HG02938 (cell line): Measurements from ENCODE around the gene ARHGEF6.

ENCODE experiments used
- ATAC-seq: cut with Tn5 transposase; IDR thresholded peaks from one replicate; pipeline ENCODE4 v1.9.1; 2021; ENCODE audit warnings: mild to moderate bottlenecking, moderate library complexity; ENCODE audit not compliant: unreplicated experiment

Gene ARHGEF6

DNA sequence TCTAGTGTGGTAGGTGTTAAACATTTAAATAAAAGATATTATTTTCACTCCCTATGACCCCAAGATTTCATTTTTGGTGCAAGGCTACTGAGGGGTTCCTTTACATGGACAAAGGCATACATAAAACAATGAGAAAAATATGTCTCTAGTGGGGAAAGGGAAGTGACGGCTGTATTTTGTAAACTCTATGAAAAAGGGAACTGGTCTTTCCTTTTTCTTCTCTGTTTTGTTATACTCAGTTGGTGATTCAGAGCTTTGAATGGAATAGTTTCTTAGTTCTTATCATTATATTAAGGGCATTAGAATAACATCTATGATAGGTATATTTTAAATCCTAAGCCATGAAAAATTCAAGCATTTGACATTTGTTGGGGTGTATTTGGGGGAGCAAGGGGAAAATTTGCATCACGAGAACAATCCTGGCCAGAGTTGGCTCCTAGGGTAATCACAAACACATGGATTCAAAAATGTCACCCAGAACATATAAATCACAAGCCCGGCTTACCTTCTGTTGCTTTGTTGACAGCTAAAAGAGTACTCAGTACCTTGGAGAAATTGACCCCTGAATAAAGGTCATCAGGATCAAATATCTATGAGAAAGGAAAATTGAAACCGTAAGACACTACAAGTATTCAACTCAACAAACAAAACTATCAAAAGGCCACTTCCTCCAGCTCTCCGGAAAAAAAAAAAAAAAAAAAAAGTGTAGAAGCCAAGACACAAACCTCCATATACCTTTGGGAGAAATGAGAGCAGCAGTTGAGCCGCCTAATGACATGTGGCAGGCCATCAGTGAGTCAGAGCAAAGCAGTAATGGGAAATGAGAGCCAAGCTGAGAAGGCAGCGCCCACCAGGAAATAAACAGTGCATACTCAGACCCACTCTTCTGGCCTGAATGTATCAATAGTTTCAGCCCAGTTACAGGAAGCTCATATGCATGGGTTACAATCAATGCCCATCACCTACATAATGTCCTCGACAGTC is 33.4 kb downstream of the ARHGEF6 start:
- no peak for ATAC-seq

DNA sequence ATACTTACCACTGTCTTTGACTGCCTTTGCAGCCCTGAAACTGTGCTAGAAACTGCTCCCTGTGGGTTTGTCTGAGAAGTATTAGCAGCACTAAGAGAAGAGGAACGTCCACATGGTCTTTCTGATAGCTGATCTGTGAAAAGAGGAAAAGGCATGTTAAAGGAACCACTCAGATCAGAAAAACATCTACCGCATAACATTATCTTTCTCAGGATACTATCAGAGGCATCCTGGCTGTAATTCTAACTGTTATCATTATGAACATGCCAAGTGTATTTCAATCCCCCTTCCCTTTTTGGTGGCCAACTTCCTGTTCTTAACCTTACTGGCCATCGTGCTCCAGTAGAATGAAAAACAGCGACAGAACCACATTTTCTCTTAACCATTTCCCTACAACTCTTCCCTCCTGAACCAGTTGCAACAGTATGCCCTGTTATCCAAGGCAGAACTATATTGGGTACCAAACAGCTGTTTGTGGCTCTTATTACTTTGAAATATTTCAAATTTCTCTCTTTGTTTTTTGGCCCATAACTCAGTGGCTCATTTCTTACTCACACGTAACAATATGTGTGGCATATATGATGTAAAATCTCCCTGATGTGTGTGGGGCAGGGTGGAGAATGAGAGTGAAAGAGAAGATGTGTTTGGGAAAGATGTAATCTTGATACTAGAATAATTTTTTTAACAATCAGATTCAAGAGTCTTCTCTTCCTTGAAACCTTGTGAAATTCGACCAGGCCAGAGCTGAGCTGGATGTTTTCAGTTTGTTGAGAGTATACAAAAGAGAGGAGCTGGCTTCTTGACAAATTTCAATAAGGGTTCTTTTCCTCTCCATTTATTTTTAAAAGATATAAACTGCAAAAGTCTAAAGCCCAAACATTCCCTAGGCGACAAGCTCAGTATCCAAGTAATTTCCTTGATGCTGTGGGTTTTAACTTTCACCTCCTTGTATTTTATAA is 35.2 kb downstream of the ARHGEF6 start:
- no peak for ATAC-seq

DNA sequence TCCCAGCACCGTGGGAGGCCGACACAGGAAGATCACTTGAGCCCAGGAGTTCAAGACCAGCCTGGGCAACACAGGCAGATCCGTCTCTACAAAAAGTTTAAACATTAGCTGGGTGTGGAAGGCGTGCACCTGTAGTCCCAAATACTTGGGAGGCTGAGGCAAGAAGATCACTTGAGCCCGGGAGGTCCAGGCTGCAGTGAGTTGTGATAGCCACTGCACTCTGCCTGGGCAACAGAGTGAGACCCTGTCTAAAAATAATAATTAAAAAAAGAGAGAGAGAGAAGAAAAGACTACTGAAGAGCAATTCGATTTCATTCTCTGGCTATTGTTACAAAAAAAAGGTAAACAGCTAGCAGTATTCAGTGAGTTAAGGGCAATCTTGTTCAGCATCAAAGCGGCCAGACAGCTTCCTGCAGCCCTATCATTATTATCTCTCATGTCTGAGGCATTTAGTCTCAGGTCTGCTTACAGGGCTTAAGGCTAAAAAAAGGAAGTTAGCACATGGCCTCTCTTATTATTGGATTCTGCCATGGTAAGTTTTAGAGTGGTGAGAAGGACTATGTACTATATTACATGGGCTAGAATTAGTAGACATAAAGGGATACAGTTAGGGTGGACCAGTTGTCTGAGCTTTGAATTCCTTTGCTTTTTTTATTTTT is 37.9 kb downstream of the ARHGEF6 start:
- no peak for ATAC-seq

DNA sequence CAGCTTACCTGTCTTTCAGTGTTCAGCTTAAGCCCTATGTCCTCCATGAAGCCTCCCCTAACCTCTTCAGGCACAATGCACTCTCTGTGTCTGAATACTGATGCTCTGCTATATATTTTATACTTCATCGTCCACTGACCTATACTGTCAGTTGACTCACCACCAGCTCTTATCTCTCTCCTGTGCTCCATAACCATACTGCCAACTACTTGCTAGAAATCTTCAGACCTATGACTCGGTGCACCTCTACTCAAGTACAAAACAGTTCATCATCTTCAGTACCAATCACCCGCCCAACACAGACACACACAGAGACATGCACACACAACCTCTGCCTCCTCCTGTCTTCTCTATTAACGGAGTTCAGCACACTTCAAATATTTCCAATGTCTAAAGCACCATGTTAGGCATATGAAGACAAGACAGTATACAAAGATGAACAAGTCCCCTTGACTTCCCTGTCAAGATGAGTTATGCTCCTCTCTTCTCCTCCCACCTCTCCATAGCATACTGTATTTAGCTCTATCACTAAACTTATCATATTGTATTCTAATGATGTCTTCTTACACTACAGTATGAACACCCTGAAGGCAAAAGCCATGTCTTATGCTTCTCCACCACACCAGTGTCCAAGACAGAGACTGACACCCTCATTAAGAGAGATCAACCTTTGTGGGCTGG is 42.5 kb downstream of the ARHGEF6 start:
- no peak for ATAC-seq

DNA sequence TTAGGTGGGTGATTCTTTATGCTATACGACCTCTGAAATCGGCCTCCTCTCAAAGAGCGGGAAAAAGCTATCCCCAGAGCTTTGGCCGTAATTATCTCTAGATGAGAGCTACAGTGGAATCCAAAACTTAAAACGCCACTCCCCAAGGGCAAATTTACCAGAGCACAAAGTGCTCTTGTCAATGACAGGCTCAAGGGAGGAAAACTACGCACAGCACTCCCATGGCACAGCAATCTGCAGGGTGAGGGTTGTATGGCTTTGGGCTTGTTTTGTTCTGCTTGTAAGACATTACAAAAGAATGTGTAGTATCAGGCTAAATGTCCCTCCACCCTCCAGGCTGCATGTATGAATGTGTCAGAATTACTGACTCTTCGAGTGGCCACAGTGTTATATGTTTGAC is 44.0 kb downstream of the ARHGEF6 start:
- no peak for ATAC-seq

DNA sequence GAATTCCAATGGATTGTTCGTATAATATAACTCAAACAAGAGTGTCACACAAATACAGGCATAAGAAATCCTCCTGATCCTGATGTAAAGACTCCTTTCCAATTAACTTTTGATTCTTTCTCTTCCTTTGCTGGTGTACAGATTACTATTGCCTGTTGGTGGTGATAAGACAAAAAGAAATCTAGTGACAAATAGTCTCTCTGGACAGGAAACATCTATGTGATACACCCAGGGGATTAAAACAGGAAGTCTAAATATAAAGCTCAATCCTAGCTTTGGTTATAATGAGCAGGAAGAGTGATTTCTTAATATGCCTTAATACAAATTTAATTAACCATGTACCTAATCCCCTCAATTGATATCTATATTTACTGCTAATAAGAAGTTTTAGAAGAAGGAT is 45.1 kb downstream of the ARHGEF6 start:
- ATAC-seq = no peak

DNA sequence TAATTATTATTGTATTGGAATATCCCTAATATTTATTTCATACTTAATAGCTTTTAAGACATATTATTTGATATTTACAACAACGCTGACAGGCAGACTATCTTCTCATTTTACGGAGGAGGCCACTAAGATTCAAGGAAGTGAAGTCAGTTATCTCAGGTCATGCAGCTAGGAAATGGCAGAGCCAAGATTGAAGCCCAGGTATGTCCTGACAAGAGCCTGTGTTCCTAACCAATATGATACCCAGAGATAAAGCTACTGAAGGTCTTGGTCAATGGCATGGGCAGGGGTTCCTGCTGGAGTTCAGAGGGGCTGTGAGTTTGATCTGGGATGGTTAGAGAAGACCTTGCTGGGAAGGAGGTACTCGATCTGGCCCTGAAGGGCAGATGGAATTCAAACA is 47.1 kb downstream of the ARHGEF6 start:
- no peak for ATAC-seq

DNA sequence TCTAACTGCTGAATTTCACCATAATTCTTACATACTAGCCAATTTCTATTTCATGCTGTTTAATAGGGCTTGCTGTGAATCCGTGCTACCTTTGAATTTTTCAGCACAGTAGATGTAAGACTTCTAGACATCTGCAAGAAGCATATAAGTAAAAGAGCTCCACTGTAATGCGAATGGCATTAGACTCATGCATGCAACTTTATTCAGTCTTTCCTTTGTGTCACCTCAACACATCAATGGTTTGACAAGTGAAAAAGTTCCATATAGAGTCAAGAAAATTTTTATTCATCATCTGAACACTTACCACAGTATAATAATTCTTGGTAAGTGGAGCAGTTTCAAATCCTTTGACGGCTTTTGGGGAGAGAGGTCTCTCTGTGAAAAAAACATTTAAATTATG is 48.9 kb downstream of the ARHGEF6 start:
- no peak for ATAC-seq

DNA sequence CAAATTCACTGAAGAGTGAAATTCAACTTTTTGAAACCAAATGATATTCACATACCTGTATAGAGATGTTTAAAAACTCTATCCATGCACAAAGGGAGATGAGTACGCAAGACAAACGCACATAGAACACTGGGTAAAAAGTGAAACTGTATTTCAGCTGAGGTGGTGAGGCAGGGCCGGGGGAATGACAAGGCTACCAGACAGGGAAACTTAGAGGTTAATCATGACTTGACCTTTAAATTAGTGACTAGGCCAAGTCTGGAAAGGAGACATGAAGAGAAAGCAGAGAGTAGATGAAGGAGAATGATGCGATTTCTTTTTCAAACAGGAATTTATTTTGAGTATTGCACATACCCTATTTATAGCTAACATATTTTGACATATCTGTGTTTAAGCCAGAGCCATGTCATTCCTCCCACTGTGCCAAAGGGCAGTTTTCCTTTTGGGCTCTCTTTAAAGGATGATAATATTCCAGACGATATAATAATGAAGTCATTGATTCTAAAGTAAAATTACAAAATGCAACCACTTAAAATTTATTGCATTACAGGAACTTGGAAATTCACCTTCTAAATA is 49.4 kb downstream of the ARHGEF6 start:
- ATAC-seq = no peak

DNA sequence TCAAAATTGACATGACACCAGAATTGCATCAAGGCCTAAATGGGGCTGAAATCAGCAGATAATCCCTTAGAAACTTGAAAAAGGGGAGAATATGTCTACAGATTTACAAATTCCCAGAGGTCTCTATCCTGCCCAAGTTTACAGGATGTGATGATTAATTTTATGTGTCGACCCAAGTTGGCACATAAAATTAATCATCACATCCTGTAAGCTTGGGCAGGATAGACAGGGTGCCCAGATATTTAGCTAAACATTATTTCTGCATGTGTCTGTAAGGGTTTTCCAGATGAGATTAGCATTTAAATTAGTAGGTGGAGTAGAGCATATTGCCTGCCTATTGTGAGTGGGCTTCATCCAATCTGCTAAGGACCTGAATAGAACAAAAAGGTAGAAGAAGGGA is 52.3 kb downstream of the ARHGEF6 start:
- no peak for ATAC-seq

DNA sequence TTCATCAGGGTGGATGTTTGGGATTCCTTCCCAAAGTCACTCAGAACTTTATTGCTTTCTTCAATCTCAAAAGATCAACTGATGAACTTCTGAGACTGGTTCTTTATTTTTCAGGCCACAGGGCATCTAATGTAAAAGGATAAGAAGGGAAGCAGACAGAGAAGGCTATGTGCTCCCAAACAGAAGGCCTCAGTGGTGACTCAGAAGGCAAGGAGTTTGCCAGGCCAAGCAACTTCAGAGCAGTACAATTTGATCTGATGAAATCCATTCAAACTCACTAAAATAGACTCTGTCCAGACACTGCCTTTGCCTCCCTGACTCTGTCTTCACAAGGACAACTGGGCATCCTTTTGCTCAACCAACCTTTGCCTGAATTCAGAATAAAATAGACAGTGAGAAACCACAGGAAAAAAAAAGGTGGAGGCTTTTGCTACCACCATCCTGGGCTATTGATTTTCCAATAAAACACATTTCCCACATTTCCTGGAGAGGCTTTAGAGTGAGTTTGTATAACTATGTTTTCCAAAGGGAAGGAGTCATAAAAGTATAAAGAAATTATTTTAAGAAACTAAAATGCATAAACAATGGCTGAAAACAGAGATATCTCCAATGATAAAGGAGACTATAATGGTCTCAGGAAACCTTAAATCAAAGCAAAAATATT is 55.2 kb downstream of the ARHGEF6 start:
- no peak for ATAC-seq

DNA sequence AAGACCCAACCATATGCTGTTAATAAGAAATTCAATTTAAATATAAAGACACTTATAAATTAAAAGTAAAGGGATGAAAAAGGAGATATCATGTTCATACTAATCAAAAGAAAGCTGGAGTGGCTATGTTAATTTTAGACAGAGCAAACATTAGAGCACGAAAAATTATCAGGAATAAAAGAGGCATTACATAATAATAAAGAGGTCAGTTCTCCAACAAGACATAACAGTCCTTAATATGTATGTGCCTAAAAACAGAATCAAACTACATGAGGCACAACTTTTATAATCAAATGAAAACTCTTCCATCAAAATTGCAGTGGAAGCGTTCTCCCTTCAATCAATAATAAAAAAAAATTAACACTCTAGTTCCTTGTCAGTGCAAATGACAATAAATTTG is 62.6 kb downstream of the ARHGEF6 start:
- ATAC-seq = no peak

DNA sequence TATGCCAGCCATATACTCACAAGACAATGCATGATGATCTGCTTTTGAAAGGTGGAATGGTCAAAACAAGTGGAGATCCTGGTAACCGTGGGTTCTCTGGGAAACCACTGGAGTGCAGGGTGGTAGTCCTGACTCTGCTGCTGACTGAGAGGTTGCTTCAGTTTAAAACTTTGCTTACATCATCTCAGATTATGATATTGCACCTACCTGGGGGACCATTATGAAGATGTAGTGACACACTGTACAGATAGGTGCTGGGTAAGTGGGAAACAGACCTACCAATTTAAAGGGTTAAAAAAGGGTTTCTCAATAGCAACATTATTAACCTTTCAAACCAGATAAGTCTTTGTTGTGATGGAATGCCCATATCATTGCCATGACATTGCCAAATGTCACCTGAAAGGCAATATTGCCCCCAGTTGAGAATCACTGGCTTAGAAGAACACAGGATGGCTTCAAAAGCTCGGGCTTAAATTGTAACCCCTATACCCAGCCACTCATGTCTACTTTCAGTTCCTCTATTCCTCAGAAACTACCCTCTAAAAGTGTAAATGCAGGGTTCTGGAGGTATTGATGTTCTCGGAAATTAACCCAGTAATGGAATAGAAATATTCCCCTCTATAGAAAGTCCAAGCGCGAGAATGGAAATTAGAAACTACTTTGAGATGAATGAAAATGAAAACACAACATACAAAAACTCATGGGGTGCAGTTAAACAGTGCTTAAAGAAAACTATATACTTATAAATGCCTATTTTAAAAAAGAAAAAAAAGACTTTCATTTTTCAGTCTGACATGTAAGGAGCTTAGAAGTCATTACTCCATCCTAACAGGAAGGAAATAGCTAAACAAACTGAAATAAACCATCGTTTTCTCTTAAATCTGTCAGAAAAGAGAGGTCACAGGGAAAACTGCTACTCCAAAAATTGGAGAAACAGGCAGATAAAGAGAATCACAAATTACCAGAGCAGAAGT is 65.8 kb downstream of the ARHGEF6 start:
- peak; percentile 92 for ATAC-seq

DNA sequence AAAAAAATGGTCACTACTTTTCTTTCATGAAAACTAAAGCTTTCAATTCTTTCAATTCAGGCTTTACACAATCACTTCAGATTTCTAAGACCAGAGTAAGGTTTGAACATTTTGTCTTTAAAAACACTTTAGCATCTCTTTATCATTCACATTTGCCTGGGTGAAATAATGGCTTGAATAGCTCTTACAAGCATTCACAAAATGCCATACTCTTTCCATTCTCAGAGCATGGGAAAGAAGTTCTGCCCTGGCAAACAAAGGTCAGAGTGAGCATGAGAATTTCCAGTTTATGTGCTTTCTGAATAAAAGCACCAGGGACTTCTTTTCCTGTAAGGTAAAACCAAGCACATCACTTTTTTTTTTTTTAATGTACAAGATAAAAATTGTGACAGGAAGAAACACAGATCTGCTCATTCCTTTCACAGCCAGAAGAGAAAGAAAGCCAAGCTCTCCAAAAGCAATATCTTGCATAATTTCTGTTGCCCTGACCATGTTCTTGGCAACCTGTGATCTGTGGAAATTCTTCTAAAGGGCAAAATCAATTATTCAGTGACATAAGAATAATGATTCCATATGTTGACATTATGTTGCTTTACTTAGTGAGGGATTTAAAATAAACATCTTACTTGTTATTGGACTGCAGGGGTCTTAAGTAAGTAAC is 68.0 kb downstream of the ARHGEF6 start:
- no peak for ATAC-seq

DNA sequence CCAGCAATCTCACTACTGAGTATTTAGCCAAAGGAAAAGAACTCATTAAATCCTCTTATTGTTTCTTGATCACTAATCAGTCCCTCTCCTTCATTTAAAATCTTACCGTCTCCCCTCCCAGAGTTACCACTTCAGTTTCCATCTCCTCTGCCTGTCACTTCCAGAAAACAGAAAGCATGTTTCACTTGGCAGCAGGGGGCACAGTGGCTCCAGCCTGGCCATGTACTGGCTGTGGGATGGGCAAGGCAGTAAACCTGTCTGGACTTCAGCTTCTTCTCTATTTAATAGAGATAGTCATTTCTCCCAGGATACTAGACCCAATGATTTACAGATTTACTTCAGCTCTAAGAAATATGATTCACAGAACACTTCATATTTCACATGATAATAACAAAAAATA is 69.6 kb downstream of the ARHGEF6 start:
- ATAC-seq = no peak

DNA sequence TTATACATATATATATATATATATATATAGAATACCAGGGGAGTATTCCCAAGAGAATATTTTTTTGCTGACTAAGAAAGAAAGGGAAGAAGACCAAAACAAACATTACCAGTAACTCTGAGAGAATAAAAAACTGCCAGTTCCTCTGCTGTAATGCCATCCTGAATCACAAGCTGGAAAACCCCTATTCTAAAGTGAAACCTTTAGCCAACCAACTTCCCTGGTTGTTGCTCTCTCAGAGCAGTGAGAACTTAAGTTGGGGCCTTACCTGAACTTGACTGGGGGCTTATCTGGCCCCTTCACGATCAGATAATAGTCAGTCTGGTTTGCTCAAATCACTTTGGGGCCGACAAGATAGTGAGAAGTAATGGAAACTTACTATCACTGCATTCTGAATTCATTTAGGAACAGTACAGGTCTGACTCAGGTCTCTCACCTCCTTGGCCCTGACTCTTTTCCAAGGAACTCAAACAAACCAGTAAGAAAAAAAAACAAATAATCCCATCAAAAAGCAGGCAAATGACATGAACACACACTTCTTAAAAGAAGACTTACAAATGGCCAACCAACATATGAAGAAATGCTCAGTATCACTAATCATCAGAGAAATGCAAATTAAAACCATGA is 70.3 kb downstream of the ARHGEF6 start:
- ATAC-seq = no peak

DNA sequence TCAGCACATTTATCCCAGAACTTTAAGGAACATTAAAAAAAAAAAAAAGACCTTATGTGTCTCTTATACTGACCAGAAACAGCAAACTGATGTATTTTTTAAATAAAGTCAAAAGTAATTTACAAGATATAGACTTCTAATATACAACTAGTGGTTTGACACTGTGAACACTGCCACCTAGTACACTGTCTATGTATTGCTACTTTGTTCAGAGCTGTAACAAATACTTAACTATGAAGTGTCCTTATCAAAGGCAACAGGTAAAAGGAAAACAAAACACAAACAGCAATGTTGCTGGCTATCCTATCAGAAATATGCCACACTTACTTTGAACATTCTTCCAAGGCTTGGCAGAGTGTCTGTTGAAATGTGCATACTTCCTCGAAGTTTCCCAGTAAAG is 72.4 kb downstream of the ARHGEF6 start:
- ATAC-seq = no peak

DNA sequence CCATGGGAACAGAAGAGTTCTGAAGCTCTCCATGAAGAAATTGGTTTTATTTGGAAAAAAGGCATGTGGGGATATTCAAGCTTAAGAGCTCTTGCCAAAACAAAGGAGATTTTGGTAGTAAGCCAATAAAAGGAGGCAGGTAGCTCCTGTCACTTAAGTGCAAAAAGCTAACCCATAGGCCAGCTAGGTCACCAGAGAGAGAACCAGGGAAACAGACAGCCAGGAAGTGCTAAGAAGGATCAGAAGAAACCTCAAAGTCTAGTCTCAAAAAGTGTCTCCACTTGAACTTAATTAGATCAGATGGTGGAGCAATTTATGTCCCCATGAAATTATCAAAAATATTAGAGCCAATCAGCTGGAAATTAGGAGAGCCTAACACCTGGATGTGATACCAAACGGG is 83.6 kb downstream of the ARHGEF6 start:
- no peak for ATAC-seq
